DOHH2 (cell line): ENCODE results near the gene LPA.

ENCODE experiments used
- H3F3A ChIP-seq: fragments of 200-600 bp; sonication (generic), shearing (Covaris generic); 2 replicates; pipeline ENCODE4 v1.6.0; 2016; ENCODE audit warnings: antibody characterized with exemption, mild to moderate bottlenecking; ENCODE audit not compliant: control insufficient read depth, insufficient read depth
- H3K27ac ChIP-seq: fragments of 200-600 bp; sonication (generic); 2 replicates; pipeline ENCODE4 v1.5.1; 2014; ENCODE audit warnings: low read depth, mild to moderate bottlenecking, low read length, moderate library complexity
- H3K27me3 ChIP-seq: fragments of 200-600 bp; sonication (generic); 2 replicates; pipeline ENCODE4 v1.6.1; 2014; ENCODE audit warnings: mild to moderate bottlenecking, low read length, mixed read lengths; ENCODE audit not compliant: control insufficient read depth
- H3K36me3 ChIP-seq: fragments of 200-600 bp; sonication (generic); 2 replicates; pipeline ENCODE4 v1.6.1; 2014; ENCODE audit warnings: mild to moderate bottlenecking, low read length, moderate library complexity, mixed read lengths; ENCODE audit not compliant: control insufficient read depth
- H3K4me1 ChIP-seq: fragments of 200-600 bp; sonication (generic); 2 replicates; pipeline ENCODE4 v1.6.1; 2014; ENCODE audit warnings: mild to moderate bottlenecking, low read length, mixed read lengths; ENCODE audit not compliant: control insufficient read depth
- H3K4me2 ChIP-seq: fragments of 200-600 bp; sonication (generic); 2 replicates; pipeline ENCODE4 v1.6.0; 2014; ENCODE audit warnings: mild to moderate bottlenecking, low read length, moderate library complexity
- H3K4me3 ChIP-seq: fragments of 200-600 bp; sonication (generic); 2 replicates; pipeline ENCODE4 v1.5.1; 2014; ENCODE audit warnings: mild to moderate bottlenecking, low read length, mixed read lengths
- H3K79me2 ChIP-seq: fragments of 200-600 bp; sonication (generic); 2 replicates; pipeline ENCODE4 v1.6.1; 2014; ENCODE audit warnings: mild to moderate bottlenecking, low read length, mixed read lengths; ENCODE audit not compliant: control insufficient read depth
- H3K9me2 ChIP-seq: fragments of 200-600 bp; sonication (generic); replicated peaks from 2 replicates; pipeline ENCODE4 v1.6.1; 2014; ENCODE audit warnings: mild to moderate bottlenecking, low read length, mixed read lengths; ENCODE audit not compliant: control insufficient read depth
- H3K9me3 ChIP-seq: fragments of 200-600 bp; sonication (generic); 2 replicates; pipeline ENCODE4 v1.6.1; 2014; ENCODE audit warnings: antibody characterized with exemption, low read length, mixed read lengths; ENCODE audit not compliant: control insufficient read depth, insufficient read depth
- H4K20me1 ChIP-seq: fragments of 200-600 bp; sonication (generic); 2 replicates; pipeline ENCODE4 v1.6.0; 2014; ENCODE audit warnings: low read depth, mild to moderate bottlenecking, antibody characterized with exemption, low read length, moderate library complexity; ENCODE audit not compliant: control insufficient read depth, insufficient read depth
- CTCF ChIP-seq: fragments of 200-600 bp; sonication (generic); IDR thresholded peaks from one replicate; pipeline ENCODE4 v1.5.1; 2014; ENCODE audit warnings: antibody characterized with exemption, mild to moderate bottlenecking, low read depth, low read length; ENCODE audit not compliant: poor library complexity, severe bottlenecking
- EZH2phosphoT487 ChIP-seq: fragments of 200-600 bp; sonication (generic); IDR thresholded peaks from 2 replicates; pipeline ENCODE4 v1.6.1; 2017; ENCODE audit warnings: borderline replicate concordance, mild to moderate bottlenecking, antibody characterized with exemption, low read length, moderate library complexity, mixed read lengths

Gene LPA

GRCh38 chr6:160510976-160511617, 153.0 kb downstream of the LPA start:
- H3K9me3 ChIP-seq: no peaks in the 10 kb centered on the region
- H3K27ac ChIP-seq: no peak overlapping the region
- no peaks in the 10 kb centered on the region for H3K27me3 ChIP-seq
- no peaks in the 10 kb centered on the region for H4K20me1 ChIP-seq
- no peaks in the 10 kb centered on the region for H3K9me2 ChIP-seq
- H3K4me1 ChIP-seq: no peaks in the 10 kb centered on the region
- no peak overlapping the region for H3K4me3 ChIP-seq
- no peaks in the 10 kb centered on the region for H3F3A ChIP-seq
- no peaks in the 10 kb centered on the region for H3K36me3 ChIP-seq
- no peaks in the 10 kb centered on the region for H3K79me2 ChIP-seq
- no peak for TF ChIP-seq EZH2phosphoT487
- no peak for TF ChIP-seq CTCF
- no peak overlapping the region for H3K4me2 ChIP-seq

- Histone ChIP-seq H3K79me2 (no peaks in the 10 kb centered on the region), H3K27me3 (no peaks in the 10 kb centered on the region), H3K4me2 (no peak overlapping the region), H3K36me3 (no peaks in the 10 kb centered on the region), H3K4me3 (no peak overlapping the region), H3K9me2 (no peaks in the 10 kb centered on the region), H3K4me1 (no peaks in the 10 kb centered on the region), H3F3A (no peaks in the 10 kb centered on the region), H4K20me1 (no peaks in the 10 kb centered on the region), H3K9me3 (no peaks in the 10 kb centered on the region), H3K27ac (no peak overlapping the region)
- no peak for TF ChIP-seq CTCF
- no peak for TF ChIP-seq EZH2phosphoT487
These were observed 153.9 kb downstream of the LPA start for GRCh38 chr6:160510199-160510598.

- H3K79me2 ChIP-seq: no peaks in the 10 kb centered on the region
- no peak overlapping the region for H3K4me2 ChIP-seq
- TF ChIP-seq CTCF: no peak
- no peak for TF ChIP-seq EZH2phosphoT487
- H4K20me1 ChIP-seq: no peaks in the 10 kb centered on the region
- no peaks in the 10 kb centered on the region for H3K27me3 ChIP-seq
- no peak overlapping the region for H3K27ac ChIP-seq
- H3K4me3 ChIP-seq: no peak overlapping the region
- no peaks in the 10 kb centered on the region for H3K4me1 ChIP-seq
- no peaks in the 10 kb centered on the region for H3F3A ChIP-seq
- no peaks in the 10 kb centered on the region for H3K9me2 ChIP-seq
- no peaks in the 10 kb centered on the region for H3K9me3 ChIP-seq
- H3K36me3 ChIP-seq: no peaks in the 10 kb centered on the region
These were observed 154.5 kb downstream of the LPA start for GRCh38 chr6:160509610-160510009.

GRCh38 chr6:160508599-160508998, 155.5 kb downstream of the LPA start:
- Histone ChIP-seq H3K4me3 (no peak overlapping the region), H3F3A (no peaks in the 10 kb centered on the region), H3K27ac (no peak overlapping the region), H3K36me3 (no peaks in the 10 kb centered on the region), H3K27me3 (no peaks in the 10 kb centered on the region), H3K9me2 (no peaks in the 10 kb centered on the region), H3K79me2 (no peaks in the 10 kb centered on the region), H4K20me1 (no peaks in the 10 kb centered on the region), H3K9me3 (no peaks in the 10 kb centered on the region), H3K4me2 (no peak overlapping the region), H3K4me1 (no peaks in the 10 kb centered on the region)
- TF ChIP-seq CTCF: no peak
- no peak for TF ChIP-seq EZH2phosphoT487
